Liver (tissue), 9 donors: Measurements from ENCODE around the gene AFP. TPM values are rescaled to one million over a fixed set of nuclear protein-coding genes. Genes with fewer than 3 reads are reported as not detected.
"Not testable (repeated sequence)": the region's sequence is repeated elsewhere in the genome, so short reads cannot be mapped to it uniquely, and the experiment has no call there.

Experiments
- DNase-seq: peaks from one replicate; pipeline ENCODE4 v3.0.0-alpha.2; 2017; ENCODE audit warnings: low spot score
- H3K27ac ChIP-seq, 2 donors: one replicate each; pipeline ENCODE4 v1.7.0; 2013; ENCODE audit warnings: inconsistent platforms in 2 of 2, low read length in 2 of 2, control low read depth in 1 of 2, low read depth in 1 of 2, mild to moderate bottlenecking in 1 of 2
- H3K27me3 ChIP-seq, 4 donors: one replicate each; pipeline versions ENCODE4 v1.6.1 to v1.7.0; 2013; ENCODE audit warnings: low read length in 3 of 4, inconsistent platforms in 1 of 4, mild to moderate bottlenecking in 1 of 4, moderate library complexity in 1 of 4; ENCODE audit not compliant: control insufficient read depth in 4 of 4, insufficient read depth in 4 of 4
- H3K36me3 ChIP-seq, 4 donors: one replicate each; pipeline versions ENCODE4 v1.6.1 to v1.7.0; 2013; ENCODE audit warnings: low read length in 3 of 4, mild to moderate bottlenecking in 3 of 4, low read depth in 1 of 4, moderate library complexity in 1 of 4; ENCODE audit not compliant: control insufficient read depth in 4 of 4, insufficient read depth in 3 of 4
- H3K4me1 ChIP-seq, 4 donors: one replicate each; pipeline versions ENCODE4 v1.6.1 to v1.7.0; 2013; ENCODE audit warnings: low read length in 3 of 4, mild to moderate bottlenecking in 3 of 4, moderate library complexity in 1 of 4; ENCODE audit not compliant: control insufficient read depth in 4 of 4, insufficient read depth in 4 of 4
- H3K4me3 ChIP-seq, 3 donors: one replicate each; pipeline versions ENCODE4 v1.6.1 to v1.7.0; 2013; ENCODE audit warnings: low read length in 3 of 3, control low read depth in 1 of 3, low read depth in 1 of 3, mild to moderate bottlenecking in 1 of 3
- H3K9ac ChIP-seq, 2 donors: one replicate each; pipeline ENCODE4 v1.7.0; 2013; ENCODE audit warnings: low read length in 2 of 2, mild to moderate bottlenecking in 2 of 2, moderate library complexity in 2 of 2, control low read depth in 1 of 2, low read depth in 1 of 2
- H3K9me3 ChIP-seq, 4 donors: one replicate each; pipeline versions ENCODE4 v1.6.1 to v1.7.0; 2013; ENCODE audit warnings: low read length in 3 of 4; ENCODE audit not compliant: control insufficient read depth in 4 of 4
- CTCF ChIP-seq: fragments of 150-350 bp; IDR thresholded peaks from 2 replicates; pipeline ENCODE4 v1.5.1; 2017; ENCODE audit warnings: improper control_type of control experiment, low read depth, low read length; ENCODE audit not compliant: missing input control
- FOXA1 ChIP-seq: IDR thresholded peaks from 2 replicates; pipeline ENCODE4 v1.6.1; 2016; ENCODE audit warnings: antibody characterized with exemption
- HNF4A ChIP-seq, 2 donors: conservative IDR thresholded peaks; 2 replicates each; pipeline ENCODE4 v1.6.1; 2016; ENCODE audit warnings: antibody characterized with exemption in 2 of 2, mild to moderate bottlenecking in 2 of 2
- HNF4G ChIP-seq: IDR thresholded peaks from 2 replicates; pipeline ENCODE4 v1.6.1; 2016; ENCODE audit warnings: antibody characterized with exemption
- RAD21 ChIP-seq, 2 donors: IDR thresholded peaks; 2 replicates each; pipeline ENCODE4 v1.6.1; 2016; ENCODE audit warnings: antibody characterized with exemption in 2 of 2, mild to moderate bottlenecking in 2 of 2
- REST ChIP-seq: IDR thresholded peaks from 2 replicates; pipeline ENCODE4 v1.6.1; 2016; ENCODE audit warnings: antibody characterized with exemption, mild to moderate bottlenecking
- RXRA ChIP-seq, 2 donors: IDR thresholded peaks; 2 replicates each; pipeline ENCODE4 v1.6.1; 2017 to 2018; ENCODE audit warnings: antibody characterized with exemption in 2 of 2, mild to moderate bottlenecking in 1 of 2
- ZBTB33 ChIP-seq: IDR thresholded peaks from 2 replicates; pipeline ENCODE4 v1.6.1; 2016; ENCODE audit warnings: antibody characterized with exemption
- whole genome bisulfite sequencing: extraction: QIAGEN DNeasy Blood & Tissue Kit; methylation state at CpG from one replicate; pipeline ENCODE4 v1.1.7; 2013; 5-methylcytosine and 5-hydroxymethylcytosine counted together
- polyA plus RNA-seq, 2 donors: library from polyadenylated mRNA; stranded (reverse) in 1 of 2; unstranded in 1 of 2; fragments of 200-250 nt in 1 of 2; fragments of >200 nt in 1 of 2; fragmentation: Nextera tagmentation in 1 of 2; extraction: Ambion mirVana in 1 of 2; gene quantifications; one replicate each; pipeline versions ENCODE4 v1.2.1 to v1.2.3, GENCODE V29; 2013 to 2015
- total RNA-seq, 2 donors: library from RNA; depleted of rRNA; stranded (reverse); fragments of >200 nt; gene quantifications; one replicate each; pipeline ENCODE4 v1.2.3, GENCODE V29; 2014
- donor health status: healthy.
- donor health status: healthy.
- donor health status: healthy.
- donor health status: healthy.
- donor health status: healthy.

Gene AFP
- total and polyA plus RNA-seq, 4 donors: 1.0 to 3,875 (median 5.7) TPM

DNA sequence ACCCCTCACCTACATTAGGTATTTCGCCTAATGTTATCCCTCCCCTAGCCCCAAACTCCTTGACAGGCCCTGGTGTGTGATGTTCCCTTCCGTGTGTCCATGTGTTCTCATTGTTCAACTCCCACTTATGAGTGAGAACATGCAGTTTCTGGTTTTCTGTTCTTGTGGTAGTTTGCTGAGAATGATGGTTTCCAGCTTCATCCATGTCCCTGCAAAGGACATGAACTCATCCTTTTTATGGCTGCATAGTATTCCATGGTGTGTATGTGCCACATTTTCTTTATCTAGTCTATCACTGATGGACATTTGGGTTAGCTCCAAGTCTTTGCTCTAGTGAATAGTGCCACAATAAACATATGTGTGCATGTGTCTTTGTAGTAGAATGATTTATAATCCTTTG lies 46.4 kb upstream of the AFP start:
- WGBS: 94% methylated on average over 2 of the region's 2 CpGs
- H3K9ac ChIP-seq, H3K9me3 ChIP-seq, H3K36me3 ChIP-seq, H3K27ac ChIP-seq, DNase-seq, H3K27me3 ChIP-seq, H3K4me3 ChIP-seq: not testable (repeated sequence)
- peaks cover 1 to 56% (median 23%) of the 10 kb centered on the region in 4 donors for H3K4me1 ChIP-seq

DNA sequence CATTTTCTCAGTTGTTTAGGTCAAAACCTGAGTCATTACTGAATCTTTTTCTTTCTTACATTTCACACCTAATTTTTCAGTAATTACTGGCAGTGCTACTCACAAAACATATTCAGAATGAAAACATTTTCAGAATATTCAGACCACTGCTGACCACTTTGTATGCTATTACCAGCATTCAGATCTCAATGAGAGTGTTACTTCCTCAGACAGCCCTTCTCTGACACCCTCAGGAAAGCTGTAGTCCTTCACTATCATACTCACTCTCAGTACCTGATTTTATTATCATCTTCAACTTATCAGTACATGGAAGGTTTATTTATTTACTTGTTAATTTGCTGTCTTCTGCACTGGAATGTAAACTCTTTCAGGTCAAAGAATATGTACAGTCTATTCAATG lies 44.2 kb upstream of the AFP start:
- Histone ChIP-seq H3K27me3 (no peaks in the 10 kb centered on the region), H3K4me1 (peaks cover 1 to 62% (median 24%) of the 10 kb centered on the region in 4 donors), H3K9ac (peak overlapping the region in 1 of 2 donors; percentile 33), H3K27ac (peak overlapping the region; percentile 11 to 38), H3K9me3 (no peaks in the 10 kb centered on the region), H3K36me3 (no peaks in the 10 kb centered on the region), H3K4me3 (no peak overlapping the region)
- TF ChIP-seq RXRA (IDR thresholded peaks at IDR 0.05) (no peak), RAD21 (IDR thresholded peaks at IDR 0.05) (peak; percentile 9 to 23)
- DNase-seq: no peak

DNA sequence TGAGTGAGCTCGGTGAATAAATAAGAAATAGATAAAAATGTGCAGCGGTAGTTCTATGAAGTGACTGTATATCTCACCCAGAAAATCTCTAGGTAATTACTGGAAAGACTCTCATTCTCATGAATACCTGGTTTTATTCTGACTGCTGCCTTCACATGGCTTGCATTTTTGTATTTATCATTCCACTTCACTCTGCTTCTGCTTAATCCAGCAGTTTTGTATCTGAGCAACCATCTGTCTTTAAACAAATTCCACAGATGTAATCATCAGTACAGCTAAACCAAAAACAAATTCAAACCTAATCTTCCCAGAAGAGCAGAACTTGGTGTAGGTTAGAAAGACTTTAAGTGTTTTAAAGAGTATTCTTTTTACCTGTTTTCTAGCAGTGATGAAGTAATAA lies 43.1 kb upstream of the AFP start:
- no peak for TF ChIP-seq REST
- no peak for TF ChIP-seq FOXA1
- TF ChIP-seq ZBTB33: no peak
- TF ChIP-seq HNF4A (conservative IDR thresholded peaks at IDR 0.05): no peak
- no peak for TF ChIP-seq CTCF
- TF ChIP-seq RXRA (IDR thresholded peaks at IDR 0.05): no peak
- no peak for TF ChIP-seq HNF4G
- no peaks in the 10 kb centered on the region for H3K27me3 ChIP-seq

More for the DNA sequence above, 43.1 kb upstream of the AFP start:
- peak overlapping the region in 1 of 2 donors; percentile 55 for H3K27ac ChIP-seq
- no peak for DNase-seq
- no peak overlapping the region for H3K4me3 ChIP-seq
- peak overlapping the region in 1 of 2 donors; percentile 36 for H3K9ac ChIP-seq
- peaks cover 1 to 69% (median 31%) of the 10 kb centered on the region in 4 donors for H3K4me1 ChIP-seq
- H3K36me3 ChIP-seq: no peaks in the 10 kb centered on the region
- WGBS: 49% methylated on average over 2 of the region's 2 CpGs
- no peaks in the 10 kb centered on the region for H3K9me3 ChIP-seq
